CD4-positive, alpha-beta T cell treated with Interleukin-6 at 100 ng/mL for 8 hours (primary cell): ENCODE results near the gene WNK2.

Experiments
- DNase-seq: peaks from one replicate; pipeline ENCODE4 v3.0.0-alpha.2; 2020; ENCODE audit warnings: mixed read lengths, low spot score

Gene WNK2

GRCh38 chr9:93185266-93186214, 1.6 kb downstream of the WNK2 start:
- no peak for DNase-seq

DNA sequence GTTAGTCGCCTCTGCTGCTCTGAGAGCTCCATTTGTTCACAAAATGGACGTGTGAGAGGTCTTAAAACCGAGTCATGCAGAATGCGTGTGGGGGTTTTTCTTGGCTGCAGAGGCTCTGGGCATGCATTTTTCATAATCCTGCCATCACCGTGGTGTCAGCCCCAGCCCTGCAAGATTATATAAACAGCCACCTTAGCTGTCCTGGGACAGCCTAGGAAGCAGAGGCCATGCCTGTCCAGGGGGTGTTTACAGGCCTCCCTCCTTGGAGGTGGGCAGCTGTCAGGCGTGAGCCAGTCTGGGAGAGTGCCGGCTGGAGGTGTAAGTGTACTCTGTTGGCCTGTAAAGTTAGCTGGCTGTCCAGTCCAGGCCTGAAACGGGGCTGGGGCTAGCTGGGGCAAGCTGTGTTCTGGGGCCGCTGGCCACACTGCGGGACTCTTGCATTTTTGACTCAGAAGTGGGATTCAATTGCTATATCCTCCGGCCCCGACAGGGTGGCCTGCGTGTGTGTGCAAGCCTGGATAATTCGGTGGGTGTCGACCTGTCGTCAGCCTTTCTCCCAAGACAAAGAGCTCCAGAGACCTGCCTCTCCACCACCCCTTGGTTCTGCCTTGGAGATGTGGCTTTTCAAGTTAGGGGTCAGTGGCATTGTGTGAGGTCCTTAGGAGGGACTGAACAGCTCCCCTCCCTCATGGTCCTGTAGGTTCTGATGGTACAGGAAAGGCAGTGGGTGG, 2.4 kb downstream of the WNK2 start:
- DNase-seq: no peak

GRCh38 chr9:93187047-93187446, 3.1 kb downstream of the WNK2 start:
- DNase-seq: no peak

GRCh38 chr9:93187574-93187973, 3.6 kb downstream of the WNK2 start:
- no peak for DNase-seq

DNA sequence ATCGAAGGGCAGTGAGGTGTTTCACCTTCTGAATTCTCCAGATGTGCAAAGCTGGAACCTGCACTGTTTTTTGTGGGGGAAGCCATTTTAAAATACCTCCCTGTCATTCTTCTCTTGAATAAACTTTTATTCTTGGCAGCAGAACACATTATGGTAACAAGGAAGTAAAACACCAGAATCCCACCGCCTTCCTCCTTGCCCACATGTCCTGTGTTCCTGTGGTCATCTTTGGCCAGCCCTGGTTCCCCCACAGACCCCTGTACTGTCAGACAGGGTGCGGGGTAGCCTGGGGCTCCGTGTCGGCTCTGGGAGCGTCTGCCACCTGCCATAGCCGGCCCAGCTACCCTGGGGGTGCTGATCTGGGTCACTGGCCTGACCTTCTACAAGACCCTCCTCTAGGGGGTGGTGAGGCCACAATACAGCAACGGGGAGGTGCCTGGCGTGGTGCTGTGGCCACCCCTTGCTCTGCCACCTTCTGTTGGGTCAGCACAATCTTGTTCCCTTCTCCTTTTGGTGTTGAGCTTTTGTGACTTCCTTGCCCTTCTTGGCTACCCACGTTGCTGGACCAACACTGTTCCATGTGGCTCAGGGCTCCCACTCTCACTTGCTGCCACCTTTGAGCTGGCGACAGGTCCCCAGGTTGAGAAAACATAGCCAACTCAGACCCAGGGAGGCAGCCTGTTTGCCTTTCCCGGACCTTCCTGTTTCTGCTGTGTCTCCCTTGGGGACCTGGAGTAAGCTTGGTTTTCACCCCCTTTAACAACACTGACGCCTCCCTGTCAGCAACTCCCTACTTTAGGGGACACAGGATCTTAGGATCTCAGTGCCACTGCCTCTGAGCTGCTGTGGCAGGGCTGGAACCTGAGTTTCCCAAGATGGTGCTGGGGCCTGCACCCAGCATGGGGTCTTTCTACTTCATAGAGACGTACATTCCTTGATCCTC, 4.8 kb downstream of the WNK2 start:
- no peak for DNase-seq

DNA sequence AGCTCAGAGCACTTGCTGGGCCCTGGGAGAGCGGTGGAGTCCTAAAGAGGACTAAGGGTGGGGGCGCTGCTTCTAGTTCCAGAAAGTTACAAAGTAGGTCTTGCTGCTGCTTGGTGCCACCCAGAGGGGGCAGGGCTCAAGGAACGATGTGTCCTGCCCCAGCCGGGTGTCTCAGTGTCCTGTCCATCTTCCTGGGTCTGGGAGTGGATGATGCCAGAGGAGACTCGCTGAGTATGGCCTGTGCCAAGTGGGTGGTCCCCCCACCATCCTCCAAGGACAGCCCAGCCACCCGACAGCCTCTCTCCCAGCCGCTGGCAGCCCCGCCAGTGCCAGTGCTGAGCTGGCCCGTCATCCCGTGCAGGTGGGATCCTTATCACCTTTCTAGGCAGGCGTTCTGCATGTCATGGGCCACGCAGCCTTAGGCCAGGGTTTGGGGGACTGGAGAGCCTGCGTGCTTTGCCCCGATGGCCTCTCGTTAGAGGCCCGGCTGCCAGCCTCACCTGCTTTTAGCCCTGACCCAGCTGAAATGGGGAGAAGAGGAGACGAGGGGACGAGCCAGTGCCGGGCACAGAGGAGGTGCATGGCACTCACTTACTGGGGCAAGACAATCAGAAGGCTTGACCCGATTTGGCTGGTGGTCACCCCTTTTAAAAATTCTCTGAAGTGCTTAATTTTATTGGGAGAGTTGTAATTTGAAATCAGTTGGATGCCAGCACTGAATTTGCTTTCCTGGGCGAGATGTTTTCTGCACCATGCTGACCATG, 5.6 kb downstream of the WNK2 start:
- DNase-seq: no peak

DNA sequence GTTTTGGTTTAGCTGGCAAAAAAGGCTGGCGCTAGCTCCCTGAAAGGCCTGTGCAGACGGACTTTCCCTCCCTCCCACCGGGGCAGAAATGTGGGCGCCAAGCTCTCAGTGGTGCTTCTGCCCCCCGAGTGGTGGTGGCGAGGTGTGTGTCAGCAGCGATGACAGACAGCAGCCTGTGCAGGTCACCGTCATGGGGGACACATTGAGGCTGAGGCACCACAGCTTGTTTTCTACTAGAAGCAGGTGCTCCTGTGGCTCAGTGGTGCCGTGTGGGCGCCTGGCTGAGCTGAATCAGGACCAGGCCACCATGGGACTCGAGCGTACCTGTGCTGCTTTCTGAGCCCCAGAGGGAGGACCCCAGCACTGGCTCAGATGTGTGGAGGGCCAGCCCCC, 6.2 kb downstream of the WNK2 start:
- DNase-seq: no peak

DNA sequence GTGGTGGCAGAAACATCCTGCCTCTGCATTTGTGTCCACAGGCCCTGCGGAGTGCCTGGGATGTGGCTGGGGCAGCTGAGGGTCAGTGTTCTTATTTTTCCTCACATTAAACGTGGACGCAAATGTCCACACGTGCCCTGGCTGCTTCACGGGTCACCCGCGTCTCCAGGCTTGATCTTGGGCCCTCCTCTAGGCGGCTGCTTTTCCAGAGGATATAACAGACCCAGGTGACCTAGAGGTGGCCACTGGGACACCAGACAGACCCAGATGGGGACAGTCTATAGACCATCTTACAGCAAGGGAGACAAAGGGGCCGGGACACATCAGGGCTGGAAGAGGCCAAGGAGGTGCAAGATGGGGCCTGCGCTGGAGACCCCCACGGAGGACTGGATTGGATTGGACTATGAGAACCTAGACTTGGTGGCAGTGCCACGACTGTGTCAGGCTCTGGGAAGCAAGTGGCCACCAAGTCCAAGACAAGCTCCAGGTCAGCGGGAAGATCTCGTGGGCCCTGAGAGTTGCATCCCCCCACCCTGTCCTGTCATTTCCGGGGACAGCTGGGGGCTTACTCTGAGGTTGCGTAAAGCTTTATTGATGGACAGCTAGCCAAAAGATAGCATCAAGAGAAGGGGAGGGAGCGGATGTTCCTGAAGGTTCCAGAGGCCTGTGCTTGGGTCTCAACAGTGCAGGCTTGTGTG, 6.9 kb downstream of the WNK2 start:
- DNase-seq: no peak

DNA sequence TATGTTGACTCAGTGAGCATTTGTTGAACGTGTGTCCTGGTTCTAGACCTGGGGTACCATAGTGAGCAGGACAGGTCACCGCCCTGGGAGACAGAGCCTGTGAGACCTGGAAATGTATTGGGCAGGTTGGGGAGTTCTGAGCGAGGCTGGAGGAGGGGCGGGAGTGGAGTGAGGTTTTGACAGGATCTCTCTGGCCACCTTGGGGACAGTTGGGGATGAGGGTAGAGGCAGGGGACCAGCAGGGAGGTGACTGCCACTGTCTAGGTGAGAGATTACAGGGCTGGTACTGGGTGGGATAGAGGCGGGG, 7.4 kb downstream of the WNK2 start:
- no peak for DNase-seq

- DNase-seq: no peak
These were observed 8.9 kb downstream of the WNK2 start for GRCh38 chr9:93192721-93193387.

GRCh38 chr9:93193388-93194220, 9.7 kb downstream of the WNK2 start:
- no peak for DNase-seq

GRCh38 chr9:93194221-93194625, 10.3 kb downstream of the WNK2 start:
- no peak for DNase-seq

GRCh38 chr9:93194641-93195040, 10.7 kb downstream of the WNK2 start:
- no peak for DNase-seq

- no peak for DNase-seq
These were observed 12.4 kb downstream of the WNK2 start for GRCh38 chr9:93196096-93197055.

- no peak for DNase-seq
These were observed 13.7 kb downstream of the WNK2 start for GRCh38 chr9:93197670-93198069.

- DNase-seq: no peak
These were observed 14.3 kb downstream of the WNK2 start for GRCh38 chr9:93198117-93198837.

GRCh38 chr9:93198838-93199625, 15.1 kb downstream of the WNK2 start:
- no peak for DNase-seq
